Limb (tissue), 2 donors: ENCODE results near the gene RBM38.

Experiments
- DNase-seq, 2 donors: peaks; one replicate each; pipeline ENCODE4 v3.0.0-alpha.2; 2016; ENCODE audit errors: extremely low spot score in 2 of 2

RBM38 gene

DNA sequence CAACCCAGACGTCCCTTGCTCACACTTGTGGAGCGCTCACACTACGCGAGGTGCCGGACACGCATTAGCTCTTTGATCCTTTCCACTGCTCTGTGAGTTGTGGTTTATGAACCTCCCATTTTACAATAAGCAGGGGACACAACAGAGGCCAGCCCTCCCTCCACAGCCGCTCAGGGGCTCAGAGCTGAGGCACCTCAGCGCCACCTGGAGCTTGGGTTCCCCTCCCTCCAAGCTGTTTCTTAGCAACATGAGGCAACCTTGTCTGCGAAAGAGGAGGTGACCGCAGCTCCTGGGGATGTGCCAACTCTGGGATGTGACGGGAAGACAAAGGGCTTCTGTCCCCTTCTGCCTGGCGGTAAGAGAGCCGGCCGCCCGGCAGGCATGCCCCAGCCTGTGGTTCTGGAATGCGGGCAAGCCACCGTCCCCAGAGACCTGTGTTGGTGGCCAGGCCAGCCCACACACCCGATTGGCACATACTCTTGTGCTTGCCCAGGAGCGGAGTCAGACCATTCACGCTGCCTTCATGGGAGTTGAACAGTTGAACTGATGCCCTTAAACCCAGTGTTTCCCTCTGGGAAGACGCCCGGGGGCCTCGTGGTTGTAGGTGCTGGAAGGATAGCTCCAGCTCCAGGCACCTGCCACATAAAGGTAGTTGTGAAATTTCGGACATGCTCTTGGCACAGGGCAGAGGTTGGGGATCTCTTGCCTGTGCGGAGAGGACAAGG, 44.5 kb downstream of the RBM38 start:
- DNase-seq, result peak; percentile 17 to 80

DNA sequence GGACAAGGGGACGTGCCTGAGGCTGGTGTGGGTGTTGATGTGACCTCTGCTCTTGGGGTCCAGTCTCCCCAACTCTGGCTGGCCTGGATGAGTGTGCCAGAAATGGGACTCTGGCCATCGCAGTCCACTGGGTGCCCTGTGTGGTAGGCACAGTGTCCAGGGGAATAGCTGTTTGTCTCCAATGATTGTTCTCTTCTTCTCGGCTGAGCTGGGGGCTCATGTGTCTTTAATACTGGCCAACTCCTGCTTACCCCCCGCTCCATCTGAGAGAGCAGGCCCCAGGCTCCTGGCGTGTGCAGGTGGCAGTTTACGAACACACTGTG, 45.0 kb downstream of the RBM38 start:
- no peak for DNase-seq

DNA sequence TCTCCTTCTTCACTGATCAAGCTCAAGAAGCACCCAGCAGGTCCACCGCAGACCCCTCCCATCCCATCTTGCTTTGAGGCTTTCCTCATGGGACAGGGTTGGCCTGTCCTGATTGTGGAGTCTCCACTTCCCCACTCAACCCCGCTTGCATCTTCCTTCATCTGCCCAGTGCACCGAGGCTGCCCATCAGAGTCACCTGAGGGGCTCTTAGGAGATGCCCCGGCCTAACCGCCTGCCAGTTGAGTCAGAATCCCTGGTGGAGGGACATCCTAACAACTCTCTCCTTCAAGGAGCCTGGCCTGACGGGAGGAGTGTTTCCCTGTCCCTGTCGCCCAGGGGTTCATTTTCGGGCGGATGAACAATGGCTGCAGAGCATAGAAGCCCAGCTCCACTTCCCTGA, 46.1 kb downstream of the RBM38 start:
- no peak for DNase-seq

DNA sequence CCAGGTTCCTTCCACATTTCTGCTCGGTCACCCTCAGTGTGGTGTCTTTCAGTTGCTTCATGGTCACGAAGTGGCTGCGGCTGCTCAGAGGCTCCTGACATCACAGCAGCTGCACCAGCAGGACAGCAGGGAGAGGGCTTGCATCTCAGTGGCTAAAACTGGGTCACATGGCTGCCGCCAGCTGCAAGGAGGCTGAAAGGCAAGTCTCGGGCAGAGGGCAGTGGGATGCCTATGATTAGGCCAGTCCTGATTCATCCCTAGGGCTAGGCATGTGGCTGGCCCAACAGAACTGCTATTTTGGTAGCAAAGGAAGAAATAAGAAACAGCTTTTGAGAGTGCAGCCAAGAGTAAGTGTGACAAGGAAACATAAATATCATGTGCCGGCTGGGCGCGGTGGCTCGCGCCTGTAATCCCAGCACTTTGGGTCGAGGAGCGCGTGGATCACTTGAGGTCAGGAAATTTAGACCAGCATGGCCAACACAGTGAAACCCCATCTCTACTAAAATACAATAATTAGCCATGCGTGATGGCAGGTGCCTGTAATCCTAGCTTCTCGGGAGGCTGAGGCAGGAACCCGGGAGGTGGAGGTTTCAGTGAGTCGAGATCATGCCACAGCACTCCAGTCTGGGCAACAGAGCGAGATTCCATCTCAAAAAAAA, 46.6 kb downstream of the RBM38 start:
- no peak for DNase-seq

DNA sequence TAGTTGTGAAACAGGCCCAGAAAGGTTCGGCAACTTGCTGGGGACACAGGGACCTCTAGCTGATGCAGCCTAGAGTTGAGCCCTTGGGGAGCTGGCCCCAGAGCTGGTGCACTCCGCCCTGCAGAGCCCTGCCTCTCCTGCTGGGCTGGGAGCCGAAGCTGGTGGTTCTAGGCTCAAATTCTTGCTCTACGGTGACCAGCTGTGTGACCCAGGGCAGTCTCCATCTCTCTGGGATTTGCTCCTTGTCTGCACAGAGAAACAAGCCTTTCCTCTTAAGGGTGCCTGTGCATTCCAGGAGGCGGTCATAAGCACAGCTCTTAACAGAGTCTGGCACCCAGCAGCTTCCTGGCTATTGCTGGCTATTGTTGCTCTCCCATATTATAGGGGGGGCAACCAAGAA, 47.4 kb downstream of the RBM38 start:
- no peak for DNase-seq

DNA sequence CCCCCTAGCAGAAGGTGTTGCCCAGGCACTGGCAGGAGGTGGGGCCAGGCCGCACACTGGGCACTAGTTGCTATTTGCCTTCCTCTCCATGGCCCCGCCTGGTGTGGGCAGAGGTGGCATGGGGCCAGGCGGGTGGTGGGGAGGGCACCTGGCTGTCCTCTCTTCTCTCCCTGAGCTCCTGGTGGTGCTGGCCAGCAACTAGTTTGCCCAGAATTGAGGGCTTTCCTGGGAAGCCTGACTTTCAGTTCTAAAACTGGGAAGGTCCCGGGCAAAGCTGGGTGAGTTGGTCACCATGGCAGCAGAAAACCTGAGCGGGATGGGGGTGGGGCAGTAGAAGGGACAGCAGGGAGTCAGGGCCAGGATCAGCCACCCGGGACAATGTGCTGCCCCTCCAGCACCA, 48.2 kb downstream of the RBM38 start:
- DNase-seq, result no peak

DNA sequence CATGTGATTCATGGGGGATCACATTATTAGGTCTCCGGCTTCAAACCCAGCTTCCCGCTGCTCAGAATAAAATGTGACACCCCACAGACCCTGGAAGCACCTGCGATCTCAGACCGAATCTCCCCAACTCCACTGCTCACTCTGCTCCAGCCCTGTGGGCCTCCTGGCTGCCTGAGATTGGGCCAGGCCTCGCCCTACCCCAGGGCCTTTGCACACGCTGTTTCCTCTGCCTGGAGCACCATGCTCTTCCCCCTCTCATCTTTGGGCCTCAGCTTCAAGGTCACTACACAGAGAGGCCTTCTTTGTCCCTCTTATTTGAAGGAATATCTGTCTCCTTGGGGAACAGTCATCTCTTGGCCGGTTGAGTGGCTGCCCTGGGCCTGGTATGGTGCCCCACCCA, 48.8 kb downstream of the RBM38 start:
- no peak for DNase-seq

DNA sequence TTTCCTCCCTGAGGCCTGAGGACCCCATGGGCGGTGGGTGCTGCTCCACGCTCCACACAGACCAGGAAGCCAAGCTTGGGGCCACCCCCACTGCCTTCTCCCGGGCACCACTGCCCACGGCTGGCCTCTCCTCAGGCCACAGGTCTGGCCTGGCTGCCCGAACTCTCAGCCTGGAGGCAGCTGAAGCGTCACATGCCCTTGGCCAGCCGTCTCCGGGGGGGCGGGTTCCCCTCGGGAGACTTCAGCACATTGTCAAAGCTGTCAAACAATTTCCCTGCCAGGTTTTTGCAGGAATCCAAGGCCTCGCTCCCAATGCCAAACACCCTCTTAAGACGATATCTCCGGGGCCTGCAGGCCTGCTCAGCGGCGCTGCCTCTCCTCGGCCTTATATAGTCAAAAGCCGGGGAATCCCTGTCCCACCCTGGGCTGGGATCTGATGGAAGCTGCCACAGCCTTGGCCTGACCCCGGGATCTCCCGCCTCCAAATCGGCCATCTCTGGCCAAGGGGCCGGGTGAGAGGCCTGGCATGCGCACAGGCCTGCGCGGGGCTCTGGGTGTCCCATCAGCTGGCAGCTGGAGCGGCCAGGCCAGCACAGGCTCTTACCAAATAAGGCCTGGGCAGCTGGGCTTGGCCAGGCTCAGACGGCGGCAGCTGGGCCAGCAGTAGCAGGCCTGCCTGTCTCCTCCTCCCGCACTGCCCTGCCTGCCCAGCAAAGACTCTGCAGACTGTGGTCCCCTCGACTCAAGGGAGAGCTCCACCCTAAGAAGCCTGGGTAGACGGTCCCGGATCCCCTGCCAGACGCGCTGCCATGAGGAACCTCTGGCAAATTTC, 49.7 kb downstream of the RBM38 start:
- peak; percentile 61 to 66 for DNase-seq

DNA sequence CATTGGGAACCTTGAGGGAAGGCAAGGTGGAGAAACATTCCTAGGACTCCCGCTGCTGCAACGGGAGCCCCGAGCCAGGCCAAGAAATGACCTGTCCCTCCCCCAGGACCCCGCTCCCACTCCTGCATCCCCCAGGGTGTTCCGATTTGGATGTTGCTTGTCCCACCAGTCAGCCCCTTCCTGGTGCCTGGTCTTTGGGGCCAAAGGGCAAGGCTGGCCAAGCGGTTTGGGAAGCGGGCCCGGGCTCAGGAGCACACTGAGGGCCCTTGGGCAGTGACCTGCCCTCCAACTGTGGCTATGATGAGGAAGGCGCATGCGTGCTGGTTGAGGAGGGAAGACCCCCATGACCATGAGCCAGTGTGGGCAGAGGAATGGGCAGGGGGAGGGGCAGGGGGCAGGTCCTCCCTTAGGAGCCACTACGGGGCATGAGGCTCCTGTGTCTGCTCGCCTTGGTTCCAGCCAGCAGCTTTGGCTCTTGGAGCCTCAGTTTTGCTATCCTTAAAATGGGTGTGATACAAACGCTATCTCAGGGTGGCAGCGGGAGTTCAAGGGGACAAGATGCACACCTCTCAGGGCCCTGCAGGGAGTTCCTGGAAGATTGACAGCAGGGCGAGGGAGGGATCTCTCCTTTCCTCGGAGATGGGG, 50.4 kb downstream of the RBM38 start:
- DNase-seq, result no peak

DNA sequence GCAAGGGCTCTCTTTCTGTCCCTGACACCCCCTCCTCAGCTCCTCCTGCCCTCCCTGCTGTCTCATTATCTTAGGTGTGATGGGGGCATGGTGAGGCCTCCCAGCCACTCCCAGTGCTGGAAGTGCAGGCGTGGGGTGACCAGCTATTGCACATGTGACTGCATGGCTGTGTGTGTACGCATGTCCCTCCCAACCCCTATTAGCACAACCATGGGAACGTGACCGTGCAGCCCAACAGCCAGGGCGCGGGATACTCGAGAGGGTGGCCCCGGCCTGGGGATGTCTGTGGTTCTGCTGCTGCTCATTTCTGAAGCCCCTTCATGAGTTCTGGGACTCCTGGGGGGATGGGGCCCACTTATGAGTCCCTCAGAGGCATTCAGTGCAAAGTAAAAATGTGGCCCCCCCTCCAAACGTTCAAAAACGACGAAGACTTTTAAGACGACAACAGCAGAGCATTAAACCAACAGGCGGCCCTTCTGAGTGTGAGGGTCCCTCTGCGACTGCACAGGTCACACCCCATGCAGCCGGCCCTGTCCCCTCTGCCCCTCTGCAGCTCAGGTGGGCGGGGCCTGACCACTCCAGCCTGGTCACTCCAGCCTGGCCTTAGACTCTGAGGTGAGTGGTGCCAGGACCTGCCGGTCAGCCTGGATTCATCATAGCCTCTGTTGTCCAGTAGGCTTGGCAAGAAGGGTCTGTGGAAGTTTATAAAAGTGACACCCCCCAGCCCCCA, 51.1 kb downstream of the RBM38 start:
- no peak for DNase-seq

DNA sequence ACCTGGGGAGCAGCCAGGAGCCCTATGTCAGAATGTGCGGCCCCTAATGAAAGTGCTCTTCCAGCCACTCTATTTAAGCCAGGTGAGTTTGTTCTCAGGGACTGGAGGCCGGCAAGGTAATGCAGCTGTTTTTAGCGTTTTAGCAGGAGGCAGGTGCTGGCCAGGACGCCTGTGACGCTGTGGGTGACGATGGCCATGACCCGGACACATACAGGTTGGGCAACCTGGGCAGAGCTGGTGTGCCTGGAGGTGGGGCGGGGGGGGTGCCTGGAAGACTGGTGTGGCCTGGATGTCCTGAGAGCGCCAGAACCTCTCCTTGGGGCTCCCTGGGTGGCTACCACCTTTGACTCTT, 51.7 kb downstream of the RBM38 start:
- DNase-seq, result no peak

DNA sequence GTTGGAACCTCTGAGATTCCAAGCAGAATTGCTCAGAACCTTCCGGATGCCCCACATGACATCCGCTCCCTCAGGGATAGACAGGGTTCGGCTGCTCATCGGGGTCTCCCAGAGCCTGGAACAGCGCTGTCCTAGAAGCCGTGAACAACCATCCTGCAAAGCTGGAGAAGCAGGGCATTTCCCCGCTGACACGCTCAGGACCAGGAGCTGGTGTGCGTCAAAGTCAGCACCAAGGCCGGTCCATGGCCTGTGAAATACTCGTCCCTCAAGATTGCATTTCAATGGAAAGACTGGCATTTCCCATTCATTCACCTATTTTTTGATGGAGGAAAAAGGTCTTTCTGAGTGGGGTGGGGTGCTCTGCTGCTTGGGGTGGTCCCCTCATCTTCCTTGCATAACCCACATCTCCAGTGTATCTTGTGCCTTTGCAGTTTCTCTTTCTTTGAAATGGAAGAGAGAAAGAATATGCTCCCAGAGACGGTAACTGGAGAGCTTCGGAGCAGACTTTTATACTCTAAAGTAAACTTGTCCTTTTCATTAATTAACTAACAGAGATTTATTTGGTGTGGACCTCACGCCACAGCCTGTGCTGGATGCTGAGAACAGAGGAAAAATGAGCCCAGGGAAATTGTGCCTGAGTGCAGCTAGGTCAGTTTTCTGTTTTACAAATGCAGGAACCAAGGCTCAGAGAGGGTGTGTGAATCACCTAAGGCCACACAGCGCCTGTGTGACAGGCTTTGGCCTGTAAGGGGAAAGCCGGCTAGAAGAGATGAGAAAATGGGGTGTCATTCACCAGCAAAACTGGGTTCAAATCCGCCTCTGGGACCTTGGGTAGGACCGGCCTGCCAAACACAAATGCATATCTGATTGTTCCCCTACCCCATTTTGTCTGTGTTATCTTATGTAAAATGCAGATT, 52.4 kb downstream of the RBM38 start:
- no peak for DNase-seq

DNA sequence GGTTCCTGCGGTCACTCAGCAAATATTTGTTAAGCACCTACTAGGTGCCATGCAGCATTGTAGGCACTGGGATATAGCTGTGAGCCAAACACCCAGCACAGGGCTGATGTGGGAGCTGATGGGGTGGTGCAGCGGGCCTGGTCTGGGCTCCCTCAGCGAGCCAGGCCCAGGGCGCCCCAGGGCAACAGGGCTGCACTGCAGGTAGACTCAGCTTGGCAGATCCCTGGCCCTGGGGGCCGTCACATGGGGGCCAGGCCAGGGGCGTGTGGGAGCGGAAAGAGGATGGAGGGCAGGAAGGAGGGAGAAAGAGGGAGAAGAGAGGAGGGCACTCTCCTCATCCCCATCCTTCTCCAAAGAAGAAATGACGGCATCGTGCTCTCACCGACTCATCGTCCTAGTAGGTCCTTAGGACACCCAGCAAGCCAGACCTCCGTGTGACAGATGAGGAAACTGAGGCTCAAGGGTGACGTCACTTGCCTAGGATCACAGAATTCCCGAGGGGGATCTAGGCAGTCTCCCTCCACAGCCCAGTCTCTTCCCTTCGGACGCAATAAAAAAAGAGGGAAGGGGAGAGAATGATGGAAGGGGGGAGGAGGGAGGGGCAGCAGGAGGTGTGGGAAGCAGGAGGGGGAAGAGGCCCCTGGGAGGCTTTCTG, 53.3 kb downstream of the RBM38 start:
- DNase-seq, result no peak

DNA sequence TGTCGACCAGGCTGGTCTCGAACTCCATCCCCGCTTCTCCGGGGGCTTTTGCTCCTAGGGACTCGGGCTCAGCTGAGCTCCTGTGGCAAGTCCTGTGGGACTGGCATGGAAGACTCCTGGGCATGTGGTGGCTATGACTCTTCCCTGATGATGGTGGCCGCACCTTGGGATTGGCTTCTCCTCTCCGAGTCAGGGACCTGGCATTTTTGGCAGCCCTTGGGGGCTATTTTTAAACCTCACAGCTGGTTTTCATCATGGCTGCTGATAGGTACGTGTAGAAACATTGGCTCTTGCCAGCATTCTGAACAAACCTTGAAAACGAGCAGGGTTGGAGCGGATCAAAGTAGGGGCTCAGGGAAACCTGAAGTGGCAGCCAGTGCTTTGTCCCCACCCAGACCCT, 54.1 kb downstream of the RBM38 start:
- no peak for DNase-seq

DNA sequence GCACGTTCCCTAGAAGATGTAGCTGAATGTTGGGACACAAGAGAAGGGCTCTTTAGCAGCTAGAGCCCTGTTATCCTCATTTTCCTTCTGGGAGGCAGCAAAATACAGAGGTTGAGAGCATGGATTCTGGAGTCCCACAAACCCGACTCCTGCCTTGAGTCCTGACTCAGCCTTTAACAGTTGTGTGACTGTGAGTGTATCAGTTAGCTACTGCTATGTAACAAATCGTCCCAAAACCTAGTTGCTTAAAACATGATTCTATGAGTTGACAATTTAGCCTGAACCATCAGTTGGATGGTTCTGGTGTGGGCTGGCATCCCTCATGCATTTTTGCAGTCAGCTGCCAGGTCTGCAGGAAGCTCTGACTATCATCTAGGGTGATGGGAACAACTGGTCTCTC, 54.6 kb downstream of the RBM38 start:
- no peak for DNase-seq

DNA sequence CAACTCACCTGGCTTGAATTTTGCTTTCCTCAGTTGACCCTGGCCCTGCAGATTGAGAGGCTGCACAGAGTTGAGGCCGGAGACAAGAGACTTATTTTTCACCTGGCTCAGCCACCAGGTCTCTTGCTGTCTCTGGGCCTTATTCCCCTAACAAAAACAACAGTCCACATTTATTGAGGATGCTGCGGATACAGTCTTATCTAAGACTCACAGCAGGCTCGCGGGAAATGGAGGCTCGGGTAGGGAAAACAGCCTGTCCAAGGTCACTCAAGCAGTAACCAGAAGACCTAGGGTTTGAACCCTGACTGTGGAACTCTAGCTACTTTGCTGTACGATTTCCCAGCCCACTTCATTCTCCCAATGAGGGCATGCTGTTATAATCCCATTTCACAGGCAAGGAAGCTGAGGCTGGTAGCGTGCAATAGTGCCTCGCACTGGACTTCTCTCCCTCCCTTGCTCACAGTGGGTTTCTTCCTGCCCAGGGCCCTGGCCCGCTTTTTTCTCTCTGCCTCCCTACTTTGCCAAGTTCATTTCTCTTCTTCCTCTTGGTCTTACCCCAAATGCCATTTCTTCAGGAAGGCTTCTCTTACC, 57.7 kb downstream of the RBM38 start:
- no peak for DNase-seq

DNA sequence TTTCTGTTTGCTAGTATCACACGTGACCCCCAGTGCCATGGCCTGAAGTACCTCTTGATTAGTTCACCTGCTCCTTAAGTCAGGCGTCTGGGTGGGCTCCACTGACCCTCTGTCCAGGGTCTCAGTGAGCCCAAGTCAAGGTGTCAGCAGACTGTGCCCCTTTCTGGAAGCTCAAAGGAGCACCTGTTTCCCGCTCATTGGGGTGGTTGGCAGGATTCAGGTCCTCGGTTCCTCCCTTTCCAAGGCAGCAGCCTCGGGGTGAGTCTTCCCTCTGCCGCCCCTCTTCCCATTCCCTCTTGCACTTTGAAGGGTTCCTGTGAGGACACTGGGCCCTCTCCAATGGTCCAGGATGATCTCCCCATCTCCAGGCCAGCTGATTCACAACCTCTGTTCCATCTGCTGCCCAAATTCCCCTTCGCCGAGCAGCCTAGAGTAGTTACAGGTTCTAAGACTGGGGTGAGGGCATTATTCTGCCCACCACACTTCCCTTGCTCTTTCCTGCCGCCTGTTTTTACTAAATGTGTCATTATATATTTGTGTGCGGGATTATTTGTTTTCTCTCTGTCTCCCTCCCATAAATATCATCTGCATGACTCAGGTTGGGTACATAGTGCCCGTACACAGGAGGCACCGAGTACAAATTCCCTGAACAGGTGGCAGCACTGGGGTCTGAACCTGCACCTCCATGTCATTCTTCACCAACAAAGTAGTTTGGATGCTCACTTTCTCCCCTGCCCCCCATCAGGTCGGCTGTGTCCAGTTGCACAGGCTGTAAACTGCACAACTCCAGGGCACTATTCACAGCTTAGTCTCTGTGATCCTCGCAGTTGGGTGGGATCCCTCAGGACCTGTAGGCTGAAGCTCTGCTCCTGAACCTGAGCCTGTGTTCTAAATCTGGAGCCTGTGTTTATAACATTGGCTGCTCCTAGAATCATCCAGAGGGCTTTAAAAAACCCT, 58.5 kb downstream of the RBM38 start:
- no peak for DNase-seq

DNA sequence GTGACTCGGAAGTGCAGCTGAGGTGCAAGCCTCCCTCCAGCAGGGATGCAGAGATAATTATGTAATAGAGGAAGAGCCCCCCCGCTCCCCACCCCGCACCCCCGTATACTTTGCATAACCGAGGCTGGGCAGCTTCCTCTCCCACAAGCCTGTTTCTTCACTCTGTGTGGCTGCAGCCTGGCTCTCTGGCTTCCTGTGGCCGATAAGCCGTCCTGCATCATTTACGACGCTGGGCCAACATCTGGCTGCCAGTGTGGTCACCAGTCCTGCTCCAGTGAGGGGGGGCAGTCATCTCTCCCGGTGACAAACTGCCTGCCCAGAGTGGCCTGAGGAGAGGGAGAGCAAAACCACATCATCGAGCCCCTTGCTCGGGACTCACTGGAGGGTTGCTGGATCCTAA, 59.2 kb downstream of the RBM38 start:
- no peak for DNase-seq
